CD4-positive, alpha-beta T cell (primary cell): ENCODE results near the gene STYK1. TPM values are rescaled to one million over a fixed set of nuclear protein-coding genes. Genes with fewer than 3 reads are reported as not detected.

Experiments
- ATAC-seq: fragments of 200-7000 bp; cut with Tn5 transposase; one replicate; pipeline ENCODE4 v1.10.0; 2022; ENCODE audit warnings: mild to moderate bottlenecking; ENCODE audit not compliant: poor library complexity
- CTCF ChIA-PET: fragments of 350-600 bp; sonication (Branson Sonifier 250); formaldehyde crosslinking; loops from one replicate; lab custom pipeline; 2021; ENCODE audit warnings: antibody characterized with exemption, inconsistent platforms; lab: Charles Lee
- POLR2A ChIA-PET: fragments of 350-600 bp; sonication (Branson Sonifier 250); formaldehyde crosslinking; loops from one replicate; lab custom pipeline; 2021; ENCODE audit warnings: antibody characterized with exemption, inconsistent platforms; lab: Charles Lee
- DNase-seq, 14 experiments: peaks; one replicate each; pipeline ENCODE4 v3.0.0-alpha.2; 2013 to 2020; ENCODE audit warnings: mixed read lengths in 2 of 14
- H3K27ac ChIP-seq, 2 donors: one replicate each; pipeline versions ENCODE4 v1.5.1 to v1.7.0; 2013; ENCODE audit warnings: low read length in 2 of 2, low read depth in 1 of 2, mild to moderate bottlenecking in 1 of 2
- H3K27me3 ChIP-seq, 2 experiments: 1 replicate in 1 of 2; 2 replicates in 1 of 2; pipeline versions ENCODE4 v1.6.1 to v1.7.0; 2013; ENCODE audit warnings: low read length in 2 of 2, control low read depth in 1 of 2, mild to moderate bottlenecking in 1 of 2, moderate library complexity in 1 of 2; ENCODE audit not compliant: insufficient read depth in 2 of 2, control insufficient read depth in 1 of 2
- H3K36me3 ChIP-seq: one replicate; pipeline ENCODE4 v1.6.1; 2013; ENCODE audit warnings: low read length, control low read depth; ENCODE audit not compliant: insufficient read depth
- H3K4me1 ChIP-seq: one replicate; pipeline ENCODE4 v1.6.1; 2013; ENCODE audit warnings: low read length, control low read depth; ENCODE audit not compliant: insufficient read depth
- H3K4me3 ChIP-seq: one replicate; pipeline ENCODE4 v1.5.1; 2013; ENCODE audit warnings: mild to moderate bottlenecking, low read length, moderate library complexity
- H3K9me3 ChIP-seq, 2 experiments: 1 replicate in 1 of 2; 2 replicates in 1 of 2; pipeline versions ENCODE4 v1.6.1 to v1.7.0; 2013; ENCODE audit warnings: low read length in 2 of 2, mild to moderate bottlenecking in 2 of 2, control low read depth in 1 of 2, moderate library complexity in 1 of 2; ENCODE audit not compliant: control insufficient read depth in 1 of 2, insufficient read depth in 1 of 2
- H3K27ac Mint-ChIP-seq: one replicate; pipeline ENCODE4 v1.8.0; 2020; ENCODE audit warnings: mixed read lengths
- H3K27me3 Mint-ChIP-seq: one replicate; pipeline ENCODE4 v1.8.0; 2021; ENCODE audit warnings: mixed read lengths
- H3K36me3 Mint-ChIP-seq: one replicate; pipeline ENCODE4 v1.8.0; 2021; ENCODE audit warnings: low read depth, mixed read lengths
- H3K4me1 Mint-ChIP-seq: one replicate; pipeline ENCODE4 v1.8.0; 2021; ENCODE audit warnings: low read depth, mixed read lengths
- H3K4me3 Mint-ChIP-seq: one replicate; pipeline ENCODE4 v1.8.0; 2020; ENCODE audit warnings: mild to moderate bottlenecking, mixed read lengths
- H3K9me3 Mint-ChIP-seq: one replicate; pipeline ENCODE4 v1.8.0; 2020; ENCODE audit warnings: mixed read lengths
- intact Hi-C, 2 experiments: fragments of 100-400 bp; cut with DNase I in 1 of 2; cut with micrococcal nuclease in 1 of 2; formaldehyde crosslinking; loops; one replicate each; pipeline versions ENCODE4 v1.15.1 to v1.9.0; 2023 to 2025; cut with DNase I, micrococcal nuclease
- total RNA-seq, 174 experiments: library from RNA in 2 of 174; stranded (reverse) in 2 of 174; gene quantifications; one replicate each; pipeline ENCODE4 v1.2.3 and lab custom pipeline; 2021 to 2026
- TF ChIP-seq, protein P1 (sequence below): fragments of 200-600 bp; IDR thresholded peaks from one replicate; pipeline ENCODE4 v1.8.0; 2022; ENCODE audit warnings: antibody characterized with exemption, mild to moderate bottlenecking

Gene STYK1
- total RNA-seq, 2 experiments from 2014 or later, result not detected

DNA sequence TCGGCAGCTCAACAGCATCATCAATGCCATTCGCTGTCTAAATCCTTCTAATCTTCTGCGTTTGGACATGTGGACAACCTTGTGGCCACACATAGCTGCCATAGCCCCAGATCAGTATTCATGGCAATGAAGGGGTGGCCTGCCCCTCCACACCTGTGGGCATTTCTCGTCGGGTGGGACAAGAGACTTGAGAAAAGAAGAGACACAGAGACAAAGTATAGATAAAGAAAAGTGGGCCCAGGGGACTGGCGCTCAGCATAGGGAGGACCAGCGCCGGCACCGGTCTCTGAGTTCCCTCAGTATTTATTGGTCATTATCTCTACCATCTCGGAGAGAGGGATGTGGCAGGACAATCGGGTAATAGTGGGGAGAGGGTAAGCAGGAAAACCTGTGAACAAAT lies 102.7 kb downstream of the STYK1 start:
- ChIA-PET POLR2A (no interaction called here), CTCF (no interaction called here)
- H3K9me3 ChIP-seq, result no peaks in the 10 kb centered on the region
- no peaks in the 10 kb centered on the region for H3K9me3 Mint-ChIP-seq
- no peak for DNase-seq
- no peaks in the 10 kb centered on the region for H3K4me1 Mint-ChIP-seq
- peaks cover 7% of the 10 kb centered on the region for H3K27me3 Mint-ChIP-seq
- no peaks in the 10 kb centered on the region for H3K36me3 ChIP-seq
- no peak overlapping the region for H3K27ac Mint-ChIP-seq
- no peaks in the 10 kb centered on the region for H3K36me3 Mint-ChIP-seq
- H3K4me3 Mint-ChIP-seq, result no peak overlapping the region
- H3K27ac ChIP-seq, result no peak overlapping the region
- no peaks in the 10 kb centered on the region for H3K27me3 ChIP-seq
- no peaks in the 10 kb centered on the region for H3K4me1 ChIP-seq
- TF ChIP-seq, protein P1, sequence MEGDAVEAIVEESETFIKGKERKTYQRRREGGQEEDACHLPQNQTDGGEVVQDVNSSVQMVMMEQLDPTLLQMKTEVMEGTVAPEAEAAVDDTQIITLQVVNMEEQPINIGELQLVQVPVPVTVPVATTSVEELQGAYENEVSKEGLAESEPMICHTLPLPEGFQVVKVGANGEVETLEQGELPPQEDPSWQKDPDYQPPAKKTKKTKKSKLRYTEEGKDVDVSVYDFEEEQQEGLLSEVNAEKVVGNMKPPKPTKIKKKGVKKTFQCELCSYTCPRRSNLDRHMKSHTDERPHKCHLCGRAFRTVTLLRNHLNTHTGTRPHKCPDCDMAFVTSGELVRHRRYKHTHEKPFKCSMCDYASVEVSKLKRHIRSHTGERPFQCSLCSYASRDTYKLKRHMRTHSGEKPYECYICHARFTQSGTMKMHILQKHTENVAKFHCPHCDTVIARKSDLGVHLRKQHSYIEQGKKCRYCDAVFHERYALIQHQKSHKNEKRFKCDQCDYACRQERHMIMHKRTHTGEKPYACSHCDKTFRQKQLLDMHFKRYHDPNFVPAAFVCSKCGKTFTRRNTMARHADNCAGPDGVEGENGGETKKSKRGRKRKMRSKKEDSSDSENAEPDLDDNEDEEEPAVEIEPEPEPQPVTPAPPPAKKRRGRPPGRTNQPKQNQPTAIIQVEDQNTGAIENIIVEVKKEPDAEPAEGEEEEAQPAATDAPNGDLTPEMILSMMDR, result no peak
- intact Hi-C loops, result no loop called here
- no peak for ATAC-seq
- no peak overlapping the region for H3K4me3 ChIP-seq

Other genes with a start within 250 kb of the STYK1 start
- under 1 TPM in 1 of 2 experiments, not detected in 1; 0.22 TPM for gene KLRC2, start 238.0 kb downstream of the STYK1 start, total RNA-seq
- gene KLRC1, start 220.7 kb downstream of the STYK1 start, total RNA-seq, result not detected
- 1 to 10 TPM; 1.1 to 1.2 TPM for gene EIF2S3B, start 168.2 kb downstream of the STYK1 start, total RNA-seq
- gene MAGOHB, start 60.4 kb downstream of the STYK1 start, total RNA-seq, result 1 to 10 TPM; 7.5 to 7.7 TPM
- gene YBX3, start 49.3 kb upstream of the STYK1 start, total RNA-seq, result 10 to 100 TPM; 35.9 to 37.4 TPM
- not detected for gene TAS2R7, start 128.6 kb upstream of the STYK1 start, total RNA-seq
- gene TAS2R8, start 133.2 kb upstream of the STYK1 start, total RNA-seq, result not detected
- not detected for gene TAS2R9, start 136.1 kb upstream of the STYK1 start, total RNA-seq
- gene TAS2R10, start 152.3 kb upstream of the STYK1 start, total RNA-seq, result not detected
- gene PRR4, start 175.4 kb upstream of the STYK1 start, total RNA-seq, result not detected
- 10 to 100 TPM; 24.7 to 25.1 TPM for gene PRH1, start 210.2 kb upstream of the STYK1 start, total RNA-seq
- under 1 TPM; 0.41 to 0.59 TPM for gene TAS2R13, start 235.5 kb upstream of the STYK1 start, total RNA-seq